ENCODE data around the gene SCPEP1. TPM values are rescaled to one million over a fixed set of nuclear protein-coding genes. Genes with fewer than 3 reads are reported as not detected.
A peak's percentile ranks its signal among the peaks of the same experiment; 100 is the strongest.

SCPEP1 gene
- total and polyA plus RNA-seq, 2 of the 13 experiments (the other 11 are each of a cell fraction or from before 2014, with no cell fraction given): 24.3 to 27.3 TPM

DNA sequence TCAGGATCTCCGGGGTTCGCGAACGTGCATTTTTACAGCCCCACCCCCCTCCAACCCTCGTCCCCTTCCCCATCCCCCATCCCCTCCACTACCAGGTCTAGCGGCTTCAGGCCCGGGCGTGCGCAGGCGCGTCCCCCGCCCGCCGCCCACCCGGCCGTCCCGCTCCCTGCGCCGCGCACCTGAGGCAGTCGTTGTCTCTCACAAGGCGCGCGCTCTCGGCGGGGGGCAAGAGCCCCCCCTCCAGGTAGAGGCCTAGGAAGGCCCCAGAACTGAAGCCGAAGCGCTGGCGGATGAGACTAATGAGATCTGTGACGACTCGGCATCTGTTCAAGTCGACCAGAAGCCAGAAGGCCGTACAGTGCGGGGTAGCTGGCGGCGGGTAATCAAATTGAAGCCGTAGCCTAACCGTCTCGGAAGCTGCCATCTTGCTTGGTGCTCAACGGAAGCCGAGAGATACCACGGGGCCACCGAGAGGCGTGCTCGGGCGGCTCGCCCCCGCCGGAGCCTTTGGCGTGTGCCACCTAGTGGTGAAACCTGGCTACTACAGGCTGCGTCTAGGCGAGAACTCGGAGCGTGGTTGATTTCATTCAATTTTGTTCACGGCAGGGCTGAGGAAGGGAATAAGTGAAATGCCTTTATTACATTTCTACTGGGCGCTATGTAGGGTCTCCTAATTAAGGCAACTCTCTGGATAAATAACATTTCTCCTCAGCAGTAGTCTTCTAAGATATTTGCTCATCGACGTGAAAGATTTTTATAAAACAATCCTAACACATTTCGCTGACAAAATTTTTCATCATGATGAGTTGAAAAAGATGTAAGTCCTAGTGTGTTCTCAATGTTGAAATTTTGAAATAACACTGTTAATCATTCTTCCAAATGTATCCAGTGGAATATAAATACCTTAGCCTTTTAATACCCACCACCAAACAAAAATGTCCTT lies 17.1 kb upstream of the SCPEP1 start, which contains the start of gene COIL (continued):
- TF ChIP-seq, protein P1, sequence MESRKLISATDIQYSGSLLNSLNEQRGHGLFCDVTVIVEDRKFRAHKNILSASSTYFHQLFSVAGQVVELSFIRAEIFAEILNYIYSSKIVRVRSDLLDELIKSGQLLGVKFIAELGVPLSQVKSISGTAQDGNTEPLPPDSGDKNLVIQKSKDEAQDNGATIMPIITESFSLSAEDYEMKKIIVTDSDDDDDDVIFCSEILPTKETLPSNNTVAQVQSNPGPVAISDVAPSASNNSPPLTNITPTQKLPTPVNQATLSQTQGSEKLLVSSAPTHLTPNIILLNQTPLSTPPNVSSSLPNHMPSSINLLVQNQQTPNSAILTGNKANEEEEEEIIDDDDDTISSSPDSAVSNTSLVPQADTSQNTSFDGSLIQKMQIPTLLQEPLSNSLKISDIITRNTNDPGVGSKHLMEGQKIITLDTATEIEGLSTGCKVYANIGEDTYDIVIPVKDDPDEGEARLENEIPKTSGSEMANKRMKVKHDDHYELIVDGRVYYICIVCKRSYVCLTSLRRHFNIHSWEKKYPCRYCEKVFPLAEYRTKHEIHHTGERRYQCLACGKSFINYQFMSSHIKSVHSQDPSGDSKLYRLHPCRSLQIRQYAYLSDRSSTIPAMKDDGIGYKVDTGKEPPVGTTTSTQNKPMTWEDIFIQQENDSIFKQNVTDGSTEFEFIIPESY (CRISPR knock-in tag; IDR thresholded peaks at IDR 0.05): peak; percentile 75; the same call in 1 of the 2 replicates
- TF ChIP-seq ZNF232 (CRISPR knock-in tag; IDR thresholded peaks at IDR 0.05; ENCODE audit: borderline replicate concordance): no peak
- TF ChIP-seq, protein P2, sequence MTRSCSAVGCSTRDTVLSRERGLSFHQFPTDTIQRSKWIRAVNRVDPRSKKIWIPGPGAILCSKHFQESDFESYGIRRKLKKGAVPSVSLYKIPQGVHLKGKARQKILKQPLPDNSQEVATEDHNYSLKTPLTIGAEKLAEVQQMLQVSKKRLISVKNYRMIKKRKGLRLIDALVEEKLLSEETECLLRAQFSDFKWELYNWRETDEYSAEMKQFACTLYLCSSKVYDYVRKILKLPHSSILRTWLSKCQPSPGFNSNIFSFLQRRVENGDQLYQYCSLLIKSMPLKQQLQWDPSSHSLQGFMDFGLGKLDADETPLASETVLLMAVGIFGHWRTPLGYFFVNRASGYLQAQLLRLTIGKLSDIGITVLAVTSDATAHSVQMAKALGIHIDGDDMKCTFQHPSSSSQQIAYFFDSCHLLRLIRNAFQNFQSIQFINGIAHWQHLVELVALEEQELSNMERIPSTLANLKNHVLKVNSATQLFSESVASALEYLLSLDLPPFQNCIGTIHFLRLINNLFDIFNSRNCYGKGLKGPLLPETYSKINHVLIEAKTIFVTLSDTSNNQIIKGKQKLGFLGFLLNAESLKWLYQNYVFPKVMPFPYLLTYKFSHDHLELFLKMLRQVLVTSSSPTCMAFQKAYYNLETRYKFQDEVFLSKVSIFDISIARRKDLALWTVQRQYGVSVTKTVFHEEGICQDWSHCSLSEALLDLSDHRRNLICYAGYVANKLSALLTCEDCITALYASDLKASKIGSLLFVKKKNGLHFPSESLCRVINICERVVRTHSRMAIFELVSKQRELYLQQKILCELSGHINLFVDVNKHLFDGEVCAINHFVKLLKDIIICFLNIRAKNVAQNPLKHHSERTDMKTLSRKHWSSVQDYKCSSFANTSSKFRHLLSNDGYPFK (CRISPR knock-in tag; IDR thresholded peaks at IDR 0.05; ENCODE audit: borderline replicate concordance): peak; percentile 79; the same call in 1 of the 2 replicates
- TF ChIP-seq RBFOX2 (IDR thresholded peaks at IDR 0.05; ENCODE audit: low read depth, low read length): peak; percentile 87
- no peak for TF ChIP-seq ZNF629 (CRISPR knock-in tag; conservative IDR thresholded peaks at IDR 0.05)
- TF ChIP-seq FOXC1 (CRISPR knock-in tag; IDR thresholded peaks at IDR 0.05; ENCODE audit: borderline replicate concordance): peak; percentile 26; the same call in 1 of the 2 replicates
- peak; percentile 83 for TF ChIP-seq ZBTB7B (CRISPR knock-in tag; IDR thresholded peaks at IDR 0.05)
- no peak for TF ChIP-seq ZNF432 (CRISPR knock-in tag; IDR thresholded peaks at IDR 0.05; ENCODE audit: borderline replicate concordance)
- TF ChIP-seq KMT2A (CRISPR knock-in tag; IDR thresholded peaks at IDR 0.05): peak; percentile 74; the same call in 1 of the 2 replicates
- peak; percentile 76; the same call in 1 of the 2 replicates for TF ChIP-seq CBFB (CRISPR knock-in tag; IDR thresholded peaks at IDR 0.05)
- TF ChIP-seq, protein P3, sequence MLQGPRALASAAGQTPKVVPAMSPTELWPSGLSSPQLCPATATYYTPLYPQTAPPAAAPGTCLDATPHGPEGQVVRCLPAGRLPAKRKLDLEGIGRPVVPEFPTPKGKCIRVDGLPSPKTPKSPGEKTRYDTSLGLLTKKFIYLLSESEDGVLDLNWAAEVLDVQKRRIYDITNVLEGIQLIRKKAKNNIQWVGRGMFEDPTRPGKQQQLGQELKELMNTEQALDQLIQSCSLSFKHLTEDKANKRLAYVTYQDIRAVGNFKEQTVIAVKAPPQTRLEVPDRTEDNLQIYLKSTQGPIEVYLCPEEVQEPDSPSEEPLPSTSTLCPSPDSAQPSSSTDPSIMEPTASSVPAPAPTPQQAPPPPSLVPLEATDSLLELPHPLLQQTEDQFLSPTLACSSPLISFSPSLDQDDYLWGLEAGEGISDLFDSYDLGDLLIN (CRISPR knock-in tag; IDR thresholded peaks at IDR 0.05; ENCODE audit: borderline replicate concordance): peak; percentile 50; the same call in 1 of the 2 replicates
- TF ChIP-seq NFE2L2 (IDR thresholded peaks at IDR 0.05; ENCODE audit: low read length): no peak
- TF ChIP-seq, protein P4, sequence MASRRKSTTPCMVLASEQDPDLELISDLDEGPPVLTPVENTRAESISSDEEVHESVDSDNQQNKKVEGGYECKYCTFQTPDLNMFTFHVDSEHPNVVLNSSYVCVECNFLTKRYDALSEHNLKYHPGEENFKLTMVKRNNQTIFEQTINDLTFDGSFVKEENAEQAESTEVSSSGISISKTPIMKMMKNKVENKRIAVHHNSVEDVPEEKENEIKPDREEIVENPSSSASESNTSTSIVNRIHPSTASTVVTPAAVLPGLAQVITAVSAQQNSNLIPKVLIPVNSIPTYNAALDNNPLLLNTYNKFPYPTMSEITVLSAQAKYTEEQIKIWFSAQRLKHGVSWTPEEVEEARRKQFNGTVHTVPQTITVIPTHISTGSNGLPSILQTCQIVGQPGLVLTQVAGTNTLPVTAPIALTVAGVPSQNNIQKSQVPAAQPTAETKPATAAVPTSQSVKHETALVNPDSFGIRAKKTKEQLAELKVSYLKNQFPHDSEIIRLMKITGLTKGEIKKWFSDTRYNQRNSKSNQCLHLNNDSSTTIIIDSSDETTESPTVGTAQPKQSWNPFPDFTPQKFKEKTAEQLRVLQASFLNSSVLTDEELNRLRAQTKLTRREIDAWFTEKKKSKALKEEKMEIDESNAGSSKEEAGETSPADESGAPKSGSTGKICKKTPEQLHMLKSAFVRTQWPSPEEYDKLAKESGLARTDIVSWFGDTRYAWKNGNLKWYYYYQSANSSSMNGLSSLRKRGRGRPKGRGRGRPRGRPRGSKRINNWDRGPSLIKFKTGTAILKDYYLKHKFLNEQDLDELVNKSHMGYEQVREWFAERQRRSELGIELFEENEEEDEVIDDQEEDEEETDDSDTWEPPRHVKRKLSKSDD (CRISPR knock-in tag; IDR thresholded peaks at IDR 0.05; ENCODE audit: low read depth): peak; percentile 94
- peak; percentile 78; the same call in 1 of the 2 replicates for TF ChIP-seq IRX3 (CRISPR knock-in tag; IDR thresholded peaks at IDR 0.05; ENCODE audit: borderline replicate concordance, low read depth)
- TF ChIP-seq, protein P5, sequence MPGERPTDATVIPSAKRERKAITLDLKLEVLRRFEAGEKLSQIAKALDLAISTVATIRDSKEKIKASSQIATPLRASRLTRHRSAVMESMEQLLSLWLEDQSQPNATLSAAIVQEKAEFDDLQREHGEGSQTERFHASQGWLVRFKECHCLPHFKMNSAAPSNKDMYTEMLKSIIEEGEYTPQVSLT (CRISPR knock-in tag; IDR thresholded peaks at IDR 0.05; ENCODE audit: borderline replicate concordance, low read depth): no peak
- peak; percentile 70 for TF ChIP-seq TOPORS (CRISPR knock-in tag; IDR thresholded peaks at IDR 0.05)
- peak; percentile 94 for TF ChIP-seq ZNF33B (CRISPR knock-in tag; IDR thresholded peaks at IDR 0.05)
- TF ChIP-seq MBNL3 (CRISPR knock-in tag; conservative IDR thresholded peaks at IDR 0.05): no peak
